ENCODE results near the gene AMOTL2.

Gene AMOTL2

GRCh38 chr3:134374105-134374790, at the start of gene AMOTL2:
TSS of gene AMOTL2 (minus strand) at chr3:134374447. CDS start at chr3:134371433, 3,014 bp downstream.
- Histone ChIP-seq H3K9me3 (ENCODE audit: control insufficient read depth in 2 of 2, low read length in 2 of 2) (no peaks in the 10 kb centered on the region), H3K27ac (ENCODE audit: low read length) (peak within 1 kb of the TSS; percentile 97), H3K27me3 (ENCODE audit: control insufficient read depth in 1 of 2, insufficient read depth in 2 of 2, low read length in 2 of 2) (no peaks in the 10 kb centered on the region), H3K4me1 (ENCODE audit: control insufficient read depth, insufficient read depth, low read length) (peaks cover 56% of the 10 kb centered on the region), H3K4me3 (ENCODE audit: low read length in 2 of 2) (peak within 1 kb of the TSS; percentile 86 to 91), H3K9ac (ENCODE audit: low read length in 2 of 2) (peak within 1 kb of the TSS; percentile 94 to 95), H3K36me3 (ENCODE audit: control insufficient read depth in 2 of 2, insufficient read depth in 2 of 2, low read length in 2 of 2) (peaks cover 11 to 14% of the 10 kb centered on the region in 2 donors)

- no peak overlapping the region for H3K27ac ChIP-seq (ENCODE audit: low read length)
- H3K9ac ChIP-seq (ENCODE audit: low read length in 2 of 2): no peak overlapping the region
- H3K9me3 ChIP-seq (ENCODE audit: control insufficient read depth in 2 of 2, low read length in 2 of 2): no peaks in the 10 kb centered on the region
These were observed 48.9 kb upstream of the AMOTL2 start for GRCh38 chr3:134423153-134423552.

GRCh38 chr3:134419960-134420321, 45.7 kb upstream of the AMOTL2 start:
- Histone ChIP-seq H3K36me3 (ENCODE audit: control insufficient read depth in 2 of 2, insufficient read depth in 2 of 2, low read length in 2 of 2) (no peaks in the 10 kb centered on the region), H3K27ac (ENCODE audit: low read length) (no peak overlapping the region), H3K27me3 (ENCODE audit: control insufficient read depth in 1 of 2, insufficient read depth in 2 of 2, low read length in 2 of 2) (no peaks in the 10 kb centered on the region), H3K4me3 (ENCODE audit: low read length in 2 of 2) (no peak overlapping the region), H3K4me1 (ENCODE audit: control insufficient read depth, insufficient read depth, low read length) (no peaks in the 10 kb centered on the region), H3K9ac (ENCODE audit: low read length in 2 of 2) (no peak overlapping the region), H3K9me3 (ENCODE audit: control insufficient read depth in 2 of 2, low read length in 2 of 2) (no peaks in the 10 kb centered on the region)

More at GRCh38 chr3:134423153-134423552, 48.9 kb upstream of the AMOTL2 start:
- no peak overlapping the region for H3K4me3 ChIP-seq (ENCODE audit: low read length in 2 of 2)
- no peaks in the 10 kb centered on the region for H3K36me3 ChIP-seq (ENCODE audit: control insufficient read depth in 2 of 2, insufficient read depth in 2 of 2, low read length in 2 of 2)
- no peaks in the 10 kb centered on the region for H3K27me3 ChIP-seq (ENCODE audit: control insufficient read depth in 1 of 2, insufficient read depth in 2 of 2, low read length in 2 of 2)
- no peaks in the 10 kb centered on the region for H3K4me1 ChIP-seq (ENCODE audit: control insufficient read depth, insufficient read depth, low read length)

- Histone ChIP-seq H3K4me1 (ENCODE audit: control insufficient read depth, insufficient read depth, low read length) (no peaks in the 10 kb centered on the region), H3K4me3 (ENCODE audit: low read length in 2 of 2) (no peak overlapping the region), H3K9ac (ENCODE audit: low read length in 2 of 2) (no peak overlapping the region), H3K27ac (ENCODE audit: low read length) (no peak overlapping the region), H3K9me3 (ENCODE audit: control insufficient read depth in 2 of 2, low read length in 2 of 2) (no peaks in the 10 kb centered on the region), H3K27me3 (ENCODE audit: control insufficient read depth in 1 of 2, insufficient read depth in 2 of 2, low read length in 2 of 2) (no peaks in the 10 kb centered on the region), H3K36me3 (ENCODE audit: control insufficient read depth in 2 of 2, insufficient read depth in 2 of 2, low read length in 2 of 2) (no peaks in the 10 kb centered on the region)
These were observed 45.1 kb upstream of the AMOTL2 start for GRCh38 chr3:134419214-134419959.

- H3K9me3 ChIP-seq (ENCODE audit: control insufficient read depth in 2 of 2, low read length in 2 of 2): no peaks in the 10 kb centered on the region
- H3K9ac ChIP-seq (ENCODE audit: low read length in 2 of 2): no peak overlapping the region
- peaks cover 5% of the 10 kb centered on the region for H3K4me1 ChIP-seq (ENCODE audit: control insufficient read depth, insufficient read depth, low read length)
- H3K27ac ChIP-seq (ENCODE audit: low read length): no peak overlapping the region
- H3K36me3 ChIP-seq (ENCODE audit: control insufficient read depth in 2 of 2, insufficient read depth in 2 of 2, low read length in 2 of 2): no peaks in the 10 kb centered on the region
- no peak overlapping the region for H3K4me3 ChIP-seq (ENCODE audit: low read length in 2 of 2)
- peaks cover 11 to 17% of the 10 kb centered on the region in 2 donors for H3K27me3 ChIP-seq (ENCODE audit: control insufficient read depth in 1 of 2, insufficient read depth in 2 of 2, low read length in 2 of 2)
These were observed 34.8 kb upstream of the AMOTL2 start for GRCh38 chr3:134409041-134409440.

- Histone ChIP-seq H3K9me3 (ENCODE audit: control insufficient read depth in 2 of 2, low read length in 2 of 2) (no peaks in the 10 kb centered on the region), H3K27me3 (ENCODE audit: control insufficient read depth in 1 of 2, insufficient read depth in 2 of 2, low read length in 2 of 2) (peaks cover 13 to 17% of the 10 kb centered on the region in 2 donors), H3K27ac (ENCODE audit: low read length) (no peak overlapping the region), H3K4me3 (ENCODE audit: low read length in 2 of 2) (peak overlapping the region in 1 of 2 donors; percentile 73), H3K4me1 (ENCODE audit: control insufficient read depth, insufficient read depth, low read length) (peaks cover 5% of the 10 kb centered on the region), H3K9ac (ENCODE audit: low read length in 2 of 2) (no peak overlapping the region), H3K36me3 (ENCODE audit: control insufficient read depth in 2 of 2, insufficient read depth in 2 of 2, low read length in 2 of 2) (no peaks in the 10 kb centered on the region)
These were observed 33.0 kb upstream of the AMOTL2 start for GRCh38 chr3:134407239-134407625.

- no peaks in the 10 kb centered on the region for H3K9me3 ChIP-seq (ENCODE audit: control insufficient read depth in 2 of 2, low read length in 2 of 2)
- peak overlapping the region in 1 of 2 donors; percentile 7 for H3K9ac ChIP-seq (ENCODE audit: low read length in 2 of 2)
- H3K4me3 ChIP-seq (ENCODE audit: low read length in 2 of 2): peak overlapping the region; percentile 65 to 73
- peaks cover 13 to 17% of the 10 kb centered on the region in 2 donors for H3K27me3 ChIP-seq (ENCODE audit: control insufficient read depth in 1 of 2, insufficient read depth in 2 of 2, low read length in 2 of 2)
- H3K4me1 ChIP-seq (ENCODE audit: control insufficient read depth, insufficient read depth, low read length): peaks cover 5% of the 10 kb centered on the region
- H3K27ac ChIP-seq (ENCODE audit: low read length): no peak overlapping the region
- H3K36me3 ChIP-seq (ENCODE audit: control insufficient read depth in 2 of 2, insufficient read depth in 2 of 2, low read length in 2 of 2): no peaks in the 10 kb centered on the region
These were observed 32.3 kb upstream of the AMOTL2 start for GRCh38 chr3:134406331-134407238.

- H3K9me3 ChIP-seq (ENCODE audit: control insufficient read depth in 2 of 2, low read length in 2 of 2): no peaks in the 10 kb centered on the region
- no peak overlapping the region for H3K9ac ChIP-seq (ENCODE audit: low read length in 2 of 2)
- no peaks in the 10 kb centered on the region for H3K36me3 ChIP-seq (ENCODE audit: control insufficient read depth in 2 of 2, insufficient read depth in 2 of 2, low read length in 2 of 2)
- H3K4me1 ChIP-seq (ENCODE audit: control insufficient read depth, insufficient read depth, low read length): peaks cover 5% of the 10 kb centered on the region
- H3K27ac ChIP-seq (ENCODE audit: low read length): no peak overlapping the region
- peaks cover 13 to 17% of the 10 kb centered on the region in 2 donors for H3K27me3 ChIP-seq (ENCODE audit: control insufficient read depth in 1 of 2, insufficient read depth in 2 of 2, low read length in 2 of 2)
- no peak overlapping the region for H3K4me3 ChIP-seq (ENCODE audit: low read length in 2 of 2)
These were observed 30.2 kb upstream of the AMOTL2 start for GRCh38 chr3:134404366-134404885.

- H3K36me3 ChIP-seq (ENCODE audit: control insufficient read depth in 2 of 2, insufficient read depth in 2 of 2, low read length in 2 of 2): no peaks in the 10 kb centered on the region
- H3K9me3 ChIP-seq (ENCODE audit: control insufficient read depth in 2 of 2, low read length in 2 of 2): no peaks in the 10 kb centered on the region
- H3K27me3 ChIP-seq (ENCODE audit: control insufficient read depth in 1 of 2, insufficient read depth in 2 of 2, low read length in 2 of 2): no peaks in the 10 kb centered on the region
- H3K4me3 ChIP-seq (ENCODE audit: low read length in 2 of 2): no peak overlapping the region
- H3K9ac ChIP-seq (ENCODE audit: low read length in 2 of 2): no peak overlapping the region
- peaks cover 4% of the 10 kb centered on the region for H3K4me1 ChIP-seq (ENCODE audit: control insufficient read depth, insufficient read depth, low read length)
- no peak overlapping the region for H3K27ac ChIP-seq (ENCODE audit: low read length)
These were observed 23.5 kb upstream of the AMOTL2 start for GRCh38 chr3:134397755-134398154.

GRCh38 chr3:134395103-134395502, 20.9 kb upstream of the AMOTL2 start:
- Histone ChIP-seq H3K9ac (ENCODE audit: low read length in 2 of 2) (no peak overlapping the region), H3K27ac (ENCODE audit: low read length) (no peak overlapping the region), H3K4me1 (ENCODE audit: control insufficient read depth, insufficient read depth, low read length) (peaks cover 11% of the 10 kb centered on the region), H3K4me3 (ENCODE audit: low read length in 2 of 2) (no peak overlapping the region), H3K27me3 (ENCODE audit: control insufficient read depth in 1 of 2, insufficient read depth in 2 of 2, low read length in 2 of 2) (no peaks in the 10 kb centered on the region), H3K9me3 (ENCODE audit: control insufficient read depth in 2 of 2, low read length in 2 of 2) (no peaks in the 10 kb centered on the region), H3K36me3 (ENCODE audit: control insufficient read depth in 2 of 2, insufficient read depth in 2 of 2, low read length in 2 of 2) (no peaks in the 10 kb centered on the region)
